ENCODE measurements around the gene LRMDA.

DNA sequence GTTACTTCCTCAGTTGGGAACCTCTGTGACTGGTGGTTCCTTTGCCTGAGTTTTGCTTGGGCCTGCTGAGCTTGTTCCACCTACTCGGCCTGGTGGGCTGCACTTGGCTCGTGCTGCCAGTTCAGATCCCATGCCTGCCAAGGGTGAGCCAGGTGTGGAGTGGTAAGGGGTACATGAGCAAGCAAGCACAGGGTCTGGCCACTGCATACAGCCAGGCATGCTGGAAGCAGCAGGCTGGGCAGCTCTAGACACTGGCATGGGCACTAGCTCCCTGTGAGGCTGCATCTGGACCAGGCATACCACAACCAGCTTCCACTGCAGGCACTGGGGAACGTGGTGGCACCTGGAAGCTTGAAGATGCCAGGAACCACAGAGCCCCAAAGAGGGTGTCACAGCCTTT, 624.0 kb downstream of the LRMDA start:
- TF ChIP-seq, protein P1, sequence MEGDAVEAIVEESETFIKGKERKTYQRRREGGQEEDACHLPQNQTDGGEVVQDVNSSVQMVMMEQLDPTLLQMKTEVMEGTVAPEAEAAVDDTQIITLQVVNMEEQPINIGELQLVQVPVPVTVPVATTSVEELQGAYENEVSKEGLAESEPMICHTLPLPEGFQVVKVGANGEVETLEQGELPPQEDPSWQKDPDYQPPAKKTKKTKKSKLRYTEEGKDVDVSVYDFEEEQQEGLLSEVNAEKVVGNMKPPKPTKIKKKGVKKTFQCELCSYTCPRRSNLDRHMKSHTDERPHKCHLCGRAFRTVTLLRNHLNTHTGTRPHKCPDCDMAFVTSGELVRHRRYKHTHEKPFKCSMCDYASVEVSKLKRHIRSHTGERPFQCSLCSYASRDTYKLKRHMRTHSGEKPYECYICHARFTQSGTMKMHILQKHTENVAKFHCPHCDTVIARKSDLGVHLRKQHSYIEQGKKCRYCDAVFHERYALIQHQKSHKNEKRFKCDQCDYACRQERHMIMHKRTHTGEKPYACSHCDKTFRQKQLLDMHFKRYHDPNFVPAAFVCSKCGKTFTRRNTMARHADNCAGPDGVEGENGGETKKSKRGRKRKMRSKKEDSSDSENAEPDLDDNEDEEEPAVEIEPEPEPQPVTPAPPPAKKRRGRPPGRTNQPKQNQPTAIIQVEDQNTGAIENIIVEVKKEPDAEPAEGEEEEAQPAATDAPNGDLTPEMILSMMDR (IDR thresholded peaks at IDR 0.05): no peak
- no peak for TF ChIP-seq EZH2 (IDR thresholded peaks at IDR 0.05; ENCODE audit: borderline replicate concordance, insufficient read depth, low read depth, low read length, poor library complexity, severe bottlenecking)
